Endothelial cell of umbilical vein (primary cell): ENCODE results near the gene SYTL5. TPM values are rescaled to one million over a fixed set of nuclear protein-coding genes. Genes with fewer than 3 reads are reported as not detected.

Source experiments
- BruUV-seq: library from RNA; stranded (reverse); fragments of 400-500 nt; replicated peaks from 2 replicates; lab custom pipeline; 2021; lab: Mats Ljungman, UMichigan
- CTCF ChIA-PET: fragments of 300-600, 350-600 bp; sonication (Branson Sonifier 250); formaldehyde crosslinking; loops from one replicate; lab custom pipeline; 2021; ENCODE audit warnings: antibody characterized with exemption, inconsistent platforms; lab: Charles Lee
- POLR2A ChIA-PET: fragments of 300-600, 350-600 bp; sonication (Branson Sonifier 250); formaldehyde crosslinking; loops from one replicate; lab custom pipeline; 2021; ENCODE audit warnings: antibody characterized with exemption, inconsistent platforms; lab: Charles Lee
- DNase-seq: peaks from one replicate; pipeline ENCODE4 v3.0.0-alpha.2; 2011; ENCODE audit warnings: low read depth, low spot score
- FAIRE-seq: peaks from 2 replicates; lab custom pipeline; 2011; peaks lifted over from hg19 to GRCh38; lab: Jason Lieb, UNC
- H2AFZ ChIP-seq: 2 replicates; pipeline ENCODE4 v1.6.0; 2012; ENCODE audit warnings: low read depth, low read length, control low read depth, inconsistent platforms
- H3K27ac ChIP-seq: 2 replicates; pipeline ENCODE4 v1.5.1; 2011; ENCODE audit warnings: low read depth, mild to moderate bottlenecking, control low read depth, low read length, moderate library complexity; ENCODE audit not compliant: insufficient read depth
- H3K27me3 ChIP-seq, 2 experiments: 2 replicates each; pipeline versions ENCODE4 v1.6.0 to v1.6.1; 2011; ENCODE audit warnings: low read length in 2 of 2, mixed read lengths in 1 of 2; ENCODE audit not compliant: control insufficient read depth in 2 of 2, insufficient read depth in 2 of 2
- H3K36me3 ChIP-seq, 2 experiments: 2 replicates in 1 of 2; 3 replicates in 1 of 2; pipeline ENCODE4 v1.5.1; 2011; ENCODE audit warnings: low read length in 2 of 2, mild to moderate bottlenecking in 1 of 2, moderate library complexity in 1 of 2; ENCODE audit not compliant: control insufficient read depth in 2 of 2, insufficient read depth in 2 of 2; ENCODE audit errors: extremely low read depth in 1 of 2
- H3K4me1 ChIP-seq: 3 replicates; pipeline ENCODE4 v1.5.1; 2011; ENCODE audit warnings: mild to moderate bottlenecking, low read length; ENCODE audit not compliant: control insufficient read depth, insufficient read depth; ENCODE audit errors: extremely low read depth
- H3K4me2 ChIP-seq: 2 replicates; pipeline ENCODE4 v1.6.1; 2011; ENCODE audit warnings: low read length, control low read depth, mixed read lengths; ENCODE audit not compliant: insufficient read depth
- H3K4me3 ChIP-seq, 3 experiments: fragments of 200-600 bp in 1 of 3; sonication (generic), shearing (Covaris generic) in 1 of 3; replicated peaks in 1 of 3; 2 replicates each; pipeline ENCODE4 v1.5.1; 2011 to 2016; ENCODE audit warnings: control low read depth in 3 of 3, low read length in 3 of 3, mild to moderate bottlenecking in 2 of 3, inconsistent platforms in 1 of 3, low read depth in 1 of 3, moderate library complexity in 1 of 3; ENCODE audit not compliant: insufficient read depth in 1 of 3
- H3K79me2 ChIP-seq: 2 replicates; pipeline ENCODE4 v1.6.0; 2012; ENCODE audit warnings: low read length, inconsistent platforms; ENCODE audit not compliant: control insufficient read depth, insufficient read depth
- H3K9ac ChIP-seq: replicated peaks from 2 replicates; pipeline ENCODE3; 2011; ENCODE audit warnings: low read length, control low read depth; ENCODE audit not compliant: insufficient read depth; ENCODE audit errors: extremely low read depth
- H3K9me1 ChIP-seq: replicated peaks from 3 replicates; pipeline ENCODE4 v1.6.0; 2011; ENCODE audit warnings: mild to moderate bottlenecking, low read length; ENCODE audit not compliant: control insufficient read depth, insufficient read depth; ENCODE audit errors: extremely low read depth
- H3K9me3 ChIP-seq: replicated peaks from 2 replicates; pipeline ENCODE4 v1.5.1; 2012; ENCODE audit warnings: low read length, inconsistent platforms; ENCODE audit not compliant: control insufficient read depth, insufficient read depth
- H4K20me1 ChIP-seq: replicated peaks from 2 replicates; pipeline ENCODE3; 2011; ENCODE audit warnings: mild to moderate bottlenecking, low read length; ENCODE audit not compliant: control insufficient read depth, insufficient read depth; ENCODE audit errors: extremely low read depth
- CTCF ChIP-seq, 2 donors: IDR thresholded peaks; 1 replicate in 1 of 2; 2 replicates in 1 of 2; pipeline ENCODE4 v1.5.1; 2011; ENCODE audit warnings: low read length in 2 of 2, mild to moderate bottlenecking in 2 of 2, moderate library complexity in 2 of 2, control low read depth in 1 of 2, inconsistent platforms in 1 of 2, low read depth in 1 of 2; ENCODE audit not compliant: insufficient read depth in 1 of 2; ENCODE audit errors: extremely low read depth in 1 of 2
- EZH2 ChIP-seq: IDR thresholded peaks from 2 replicates; pipeline ENCODE4 v1.6.1; 2012; ENCODE audit warnings: borderline replicate concordance, low read depth, mild to moderate bottlenecking, moderate library complexity, low read length, inconsistent platforms; ENCODE audit not compliant: severe bottlenecking
- FOS ChIP-seq: IDR thresholded peaks from 2 replicates; pipeline ENCODE4 v1.6.1; 2011; ENCODE audit warnings: mild to moderate bottlenecking, low read length, moderate library complexity, borderline replicate concordance; ENCODE audit not compliant: insufficient read depth
- GATA2 ChIP-seq: IDR thresholded peaks from 2 replicates; pipeline ENCODE4 v1.7.0; 2011; ENCODE audit warnings: low read depth, mild to moderate bottlenecking, moderate library complexity, mixed read lengths, low read length; ENCODE audit not compliant: insufficient read length, insufficient read depth
- JUN ChIP-seq: IDR thresholded peaks from 2 replicates; pipeline ENCODE4 v1.6.1; 2011; ENCODE audit warnings: borderline replicate concordance, low read depth; ENCODE audit not compliant: insufficient read length, insufficient read depth
- MAX ChIP-seq: IDR thresholded peaks from 2 replicates; pipeline ENCODE4 v1.6.1; 2011; ENCODE audit not compliant: insufficient read depth, insufficient read length
- MYC ChIP-seq: IDR thresholded peaks from one replicate; pipeline ENCODE4 v1.6.1; 2011; ENCODE audit warnings: mild to moderate bottlenecking, low read depth, low read length
- POLR2A ChIP-seq: IDR thresholded peaks from 2 replicates; pipeline ENCODE4 v1.6.1; 2012; ENCODE audit warnings: low read depth, mild to moderate bottlenecking, control low read depth, low read length
- POLR2AphosphoS5 ChIP-seq: IDR thresholded peaks from 2 replicates; pipeline ENCODE4 v1.6.1; 2012; ENCODE audit warnings: low read depth, mild to moderate bottlenecking, control low read depth, low read length, moderate library complexity; ENCODE audit not compliant: insufficient read depth
- dilution Hi-C: fragments of 300-500 bp; cut with MboI; formaldehyde crosslinking; loops from one replicate; pipeline ENCODE4 v1.15.0; 2019; ENCODE audit warnings: low sequenced_read_pairs; ENCODE audit not compliant: extremely low pct_ligation_motif_present
- intact Hi-C: fragments of 100-400 bp; cut with micrococcal nuclease; formaldehyde crosslinking; loops from one replicate; pipeline ENCODE4 v1.10.0; 2022
- polyA plus RNA-seq, 4 experiments: library from polyadenylated mRNA; depleted of rRNA in 3 of 4; stranded (reverse) in 3 of 4; unstranded in 1 of 4; fragments of >200 nt; gene quantifications; 2 replicates each; pipeline versions ENCODE4 v1.2.1 to v1.2.3, GENCODE V29; 2011 to 2012; ENCODE audit warnings: missing spikeins in 1 of 4
- total RNA-seq: library from RNA; stranded (reverse); gene quantifications from 2 replicates; pipeline ENCODE4 v1.2.3, GENCODE V29; 2021

The SYTL5 gene
- total and polyA plus RNA-seq, 2 donors (not counting 3 experiments of a cell fraction or from before 2014, with no cell fraction given): 0.01 TPM; not detected in 1

GRCh38 chrX:38154818-38155217 lies 148.5 kb downstream of the SYTL5 start:
- intact Hi-C loops (no loop called here), dilution Hi-C loops (no loop called here)
- no peaks in the 10 kb centered on the region for H3K27me3 ChIP-seq
- no peaks in the 10 kb centered on the region for H3K9me1 ChIP-seq
- no peak for DNase-seq
- no peaks in the 10 kb centered on the region for H3K9me3 ChIP-seq
- H3K36me3 ChIP-seq: peaks cover 6 to 7% of the 10 kb centered on the region in 2 experiments
- no peak overlapping the region for H3K4me3 ChIP-seq
- no peak overlapping the region for H3K27ac ChIP-seq
- ChIA-PET CTCF (no interaction called here), POLR2A (no interaction called here)
- no peak overlapping the region for H3K9ac ChIP-seq
- H3K4me2 ChIP-seq: no peak overlapping the region
- no peaks in the 10 kb centered on the region for H4K20me1 ChIP-seq
- no peak overlapping the region for H2AFZ ChIP-seq
- H3K79me2 ChIP-seq: no peaks in the 10 kb centered on the region
- BruUV-seq: no TSS peak
- no peak for TF ChIP-seq CTCF (IDR thresholded peaks at IDR 0.05; ENCODE audit: extremely low read depth in 1 of 2, insufficient read depth in 1 of 2, low read depth in 1 of 2, low read length in 2 of 2)
- no peak for TF ChIP-seq POLR2A
- TF ChIP-seq JUN: no peak
- no peak for TF ChIP-seq EZH2
- TF ChIP-seq FOS: no peak
- no peak for TF ChIP-seq MAX
- no peak for TF ChIP-seq MYC
- TF ChIP-seq POLR2AphosphoS5: no peak
- no peak for TF ChIP-seq GATA2
- no peaks in the 10 kb centered on the region for H3K4me1 ChIP-seq
- FAIRE-seq: no peak
